Measurements from ENCODE around the gene TACO1. TPM values are rescaled to one million over a fixed set of nuclear protein-coding genes. Genes with fewer than 3 reads are reported as not detected.

Gene TACO1
- total RNA-seq, 1 donor: 15.3 TPM

GRCh38 chr17:63622574-63623390, 22.1 kb downstream of the TACO1 start:
- H3K9me3 ChIP-seq (ENCODE audit: low read depth, low read length): no peaks in the 10 kb centered on the region
- H3K4me3 ChIP-seq (ENCODE audit: low read length): peak overlapping the region; percentile 64
- H3K4me1 ChIP-seq (ENCODE audit: insufficient read depth, low read length): peaks cover 39% of the 10 kb centered on the region
- no peaks in the 10 kb centered on the region for H3K27me3 ChIP-seq (ENCODE audit: insufficient read depth, low read length)

GRCh38 chr17:63623786-63624530, 23.3 kb downstream of the TACO1 start:
- peak overlapping the region; percentile 64 for H3K4me3 ChIP-seq (ENCODE audit: low read length)
- H3K27me3 ChIP-seq (ENCODE audit: insufficient read depth, low read length): no peaks in the 10 kb centered on the region
- H3K9me3 ChIP-seq (ENCODE audit: low read depth, low read length): no peaks in the 10 kb centered on the region
- peaks cover 39% of the 10 kb centered on the region for H3K4me1 ChIP-seq (ENCODE audit: insufficient read depth, low read length)

- H3K4me3 ChIP-seq (ENCODE audit: low read length): no peak overlapping the region
These were observed 23.8 kb downstream of the TACO1 start for GRCh38 chr17:63624531-63624880.

GRCh38 chr17:63626551-63627180, 26.0 kb downstream of the TACO1 start:
- H3K4me1 ChIP-seq (ENCODE audit: insufficient read depth, low read length): peaks cover 41% of the 10 kb centered on the region
- H3K4me3 ChIP-seq (ENCODE audit: low read length): no peak overlapping the region
- H3K27me3 ChIP-seq (ENCODE audit: insufficient read depth, low read length): no peaks in the 10 kb centered on the region
- H3K9me3 ChIP-seq (ENCODE audit: low read depth, low read length): no peaks in the 10 kb centered on the region

More at GRCh38 chr17:63624531-63624880, 23.8 kb downstream of the TACO1 start:
- H3K27me3 ChIP-seq (ENCODE audit: insufficient read depth, low read length): no peaks in the 10 kb centered on the region
- H3K4me1 ChIP-seq (ENCODE audit: insufficient read depth, low read length): peaks cover 44% of the 10 kb centered on the region
- H3K9me3 ChIP-seq (ENCODE audit: low read depth, low read length): no peaks in the 10 kb centered on the region

GRCh38 chr17:63629627-63630026, 28.9 kb downstream of the TACO1 start:
- H3K4me1 ChIP-seq (ENCODE audit: insufficient read depth, low read length): peaks cover 40% of the 10 kb centered on the region

GRCh38 chr17:63631062-63631461, 30.4 kb downstream of the TACO1 start:
- Histone ChIP-seq H3K4me1 (ENCODE audit: insufficient read depth, low read length) (peaks cover 45% of the 10 kb centered on the region), H3K9me3 (ENCODE audit: low read depth, low read length) (no peaks in the 10 kb centered on the region), H3K4me3 (ENCODE audit: low read length) (no peak overlapping the region), H3K27me3 (ENCODE audit: insufficient read depth, low read length) (no peaks in the 10 kb centered on the region)

More at GRCh38 chr17:63629627-63630026, 28.9 kb downstream of the TACO1 start:
- no peaks in the 10 kb centered on the region for H3K27me3 ChIP-seq (ENCODE audit: insufficient read depth, low read length)
- H3K9me3 ChIP-seq (ENCODE audit: low read depth, low read length): no peaks in the 10 kb centered on the region
- H3K4me3 ChIP-seq (ENCODE audit: low read length): no peak overlapping the region

GRCh38 chr17:63631626-63632025, 30.9 kb downstream of the TACO1 start:
- Histone ChIP-seq H3K4me3 (ENCODE audit: low read length) (no peak overlapping the region), H3K4me1 (ENCODE audit: insufficient read depth, low read length) (peaks cover 41% of the 10 kb centered on the region), H3K9me3 (ENCODE audit: low read depth, low read length) (no peaks in the 10 kb centered on the region), H3K27me3 (ENCODE audit: insufficient read depth, low read length) (no peaks in the 10 kb centered on the region)

- Histone ChIP-seq H3K27me3 (ENCODE audit: insufficient read depth, low read length) (no peaks in the 10 kb centered on the region), H3K4me1 (ENCODE audit: insufficient read depth, low read length) (peaks cover 38% of the 10 kb centered on the region), H3K9me3 (ENCODE audit: low read depth, low read length) (no peaks in the 10 kb centered on the region), H3K4me3 (ENCODE audit: low read length) (no peak overlapping the region)
These were observed 33.0 kb downstream of the TACO1 start for GRCh38 chr17:63633742-63634141.

GRCh38 chr17:63634163-63634562, 33.5 kb downstream of the TACO1 start:
- no peak overlapping the region for H3K4me3 ChIP-seq (ENCODE audit: low read length)
- H3K9me3 ChIP-seq (ENCODE audit: low read depth, low read length): no peaks in the 10 kb centered on the region
- no peaks in the 10 kb centered on the region for H3K27me3 ChIP-seq (ENCODE audit: insufficient read depth, low read length)
- H3K4me1 ChIP-seq (ENCODE audit: insufficient read depth, low read length): peaks cover 40% of the 10 kb centered on the region

- H3K9me3 ChIP-seq (ENCODE audit: low read depth, low read length): no peaks in the 10 kb centered on the region
- no peaks in the 10 kb centered on the region for H3K27me3 ChIP-seq (ENCODE audit: insufficient read depth, low read length)
- peaks cover 38% of the 10 kb centered on the region for H3K4me1 ChIP-seq (ENCODE audit: insufficient read depth, low read length)
- H3K4me3 ChIP-seq (ENCODE audit: low read length): no peak overlapping the region
These were observed 34.1 kb downstream of the TACO1 start for GRCh38 chr17:63634816-63635215.

GRCh38 chr17:63635290-63635689, 34.6 kb downstream of the TACO1 start:
- Histone ChIP-seq H3K27me3 (ENCODE audit: insufficient read depth, low read length) (no peaks in the 10 kb centered on the region), H3K4me3 (ENCODE audit: low read length) (no peak overlapping the region), H3K9me3 (ENCODE audit: low read depth, low read length) (no peaks in the 10 kb centered on the region), H3K4me1 (ENCODE audit: insufficient read depth, low read length) (peaks cover 43% of the 10 kb centered on the region)

- Histone ChIP-seq H3K4me3 (ENCODE audit: low read length) (no peak overlapping the region), H3K27me3 (ENCODE audit: insufficient read depth, low read length) (no peaks in the 10 kb centered on the region), H3K4me1 (ENCODE audit: insufficient read depth, low read length) (peaks cover 48% of the 10 kb centered on the region), H3K9me3 (ENCODE audit: low read depth, low read length) (no peaks in the 10 kb centered on the region)
These were observed 35.1 kb downstream of the TACO1 start for GRCh38 chr17:63635787-63636186.

GRCh38 chr17:63639125-63639524, 38.4 kb downstream of the TACO1 start:
- H3K4me1 ChIP-seq (ENCODE audit: insufficient read depth, low read length): peaks cover 74% of the 10 kb centered on the region
- H3K27me3 ChIP-seq (ENCODE audit: insufficient read depth, low read length): no peaks in the 10 kb centered on the region
- H3K9me3 ChIP-seq (ENCODE audit: low read depth, low read length): no peaks in the 10 kb centered on the region
- H3K4me3 ChIP-seq (ENCODE audit: low read length): no peak overlapping the region

GRCh38 chr17:63640038-63640437, 39.3 kb downstream of the TACO1 start:
- Histone ChIP-seq H3K27me3 (ENCODE audit: insufficient read depth, low read length) (no peaks in the 10 kb centered on the region), H3K4me3 (ENCODE audit: low read length) (no peak overlapping the region), H3K4me1 (ENCODE audit: insufficient read depth, low read length) (peaks cover 74% of the 10 kb centered on the region), H3K9me3 (ENCODE audit: low read depth, low read length) (no peaks in the 10 kb centered on the region)

Measured in mononuclear cell (primary cell).